ENCODE measurements around the gene PRXL2B.

- TF ChIP-seq CTCF (conservative IDR thresholded peaks at IDR 0.05 in 1 of 2, IDR thresholded peaks at IDR 0.05 in 1 of 2; ENCODE audit: extremely low read depth in 1 of 2, insufficient read depth in 1 of 2, low read depth in 1 of 2, low read length in 2 of 2) (no peak), EZH2 (IDR thresholded peaks at IDR 0.05; ENCODE audit: borderline replicate concordance, low read length) (no peak)
These were observed 3.9 kb downstream of the PRXL2B start for GRCh38 chr1:2590233-2591141.

Data from mammary epithelial cell (primary cell).